ENCODE data around the gene IL36B.

GRCh38 chr2:113014067-113014466 is 38.6 kb downstream of the IL36B start:
- no peak for TF ChIP-seq POLR2AphosphoS5 (IDR thresholded peaks at IDR 0.05; ENCODE audit: low read depth, low read length)
- TF ChIP-seq MXI1 (IDR thresholded peaks at IDR 0.05; ENCODE audit: low read depth, low read length) = no peak
- TF ChIP-seq CTCF (IDR thresholded peaks at IDR 0.05) = no peak
- no peak for TF ChIP-seq EZH2phosphoT487 (IDR thresholded peaks at IDR 0.05; ENCODE audit: borderline replicate concordance, low read depth)
- no peak for TF ChIP-seq RCOR1 (IDR thresholded peaks at IDR 0.05; ENCODE audit: low read length)
